Vagina (tissue), 2 donors: ENCODE results near the gene SPNS3.

Experiments
- CTCF ChIP-seq, 3 experiments: fragments of 450-650 bp in 2 of 3; fragments of 200-600 bp in 1 of 3; sonication (generic) in 1 of 3; IDR thresholded peaks; one replicate each; pipeline ENCODE4 v1.5.1; 2017 to 2019; ENCODE audit warnings: antibody characterized with exemption in 3 of 3, mild to moderate bottlenecking in 2 of 3, moderate library complexity in 2 of 3
- POLR2A ChIP-seq, 2 donors: fragments of 450-650 bp; IDR thresholded peaks; one replicate each; pipeline ENCODE4 v1.6.1; 2017; ENCODE audit warnings: antibody characterized with exemption in 2 of 2, mild to moderate bottlenecking in 2 of 2, moderate library complexity in 2 of 2
- POLR2AphosphoS5 ChIP-seq, 2 donors: sonication (generic); formaldehyde crosslinking; IDR thresholded peaks; one replicate each; pipeline ENCODE4 v1.9.0; 2017; ENCODE audit warnings: antibody characterized with exemption in 2 of 2, mild to moderate bottlenecking in 2 of 2, low read depth in 1 of 2; ENCODE audit not compliant: insufficient read depth in 1 of 2

- TF ChIP-seq CTCF (IDR thresholded peaks at IDR 0.05) = no peak
- no peak for TF ChIP-seq POLR2A (IDR thresholded peaks at IDR 0.05)
- no peak for TF ChIP-seq POLR2AphosphoS5 (IDR thresholded peaks at IDR 0.05; ENCODE audit: insufficient read depth in 1 of 2, low read depth in 1 of 2)
Measured at GRCh38 chr17:4477255-4477791, 43.6 kb downstream of the SPNS3 start.
